NCI-H1417 (cell line): Measurements from ENCODE around the gene ATF3.
A peak's percentile ranks its signal among the peaks of the same experiment; 100 is the strongest.
"Not testable (repeated sequence)": the region's sequence is repeated elsewhere in the genome, so short reads cannot be mapped to it uniquely, and the experiment has no call there.

ENCODE experiments used
- DNase-seq, 3 experiments: peaks; one replicate each; lab custom pipeline; 2025; lab: John Stamatoyannopoulos, UW

The ATF3 gene

DNA sequence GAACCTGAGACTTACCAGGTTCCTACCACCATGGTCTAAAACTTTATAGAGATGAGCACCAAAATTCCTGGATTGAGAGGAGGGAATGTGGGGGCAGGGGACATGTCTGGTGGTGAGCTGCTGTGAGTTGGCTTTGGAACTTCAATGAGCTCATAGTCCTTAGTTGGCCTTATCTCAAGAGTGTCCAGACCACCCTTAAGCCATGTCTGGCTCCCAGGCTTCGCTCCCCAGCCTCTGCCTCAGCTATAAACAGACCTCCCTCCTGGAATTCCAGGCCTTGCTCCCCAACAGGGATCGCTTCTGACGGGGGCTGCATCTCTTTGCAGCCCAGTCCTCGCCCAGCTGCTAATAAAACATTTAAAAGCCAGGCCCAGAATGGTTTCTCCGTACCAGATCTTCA lies 19.5 kb downstream of the ATF3 start:
- DNase-seq, result no peak

DNA sequence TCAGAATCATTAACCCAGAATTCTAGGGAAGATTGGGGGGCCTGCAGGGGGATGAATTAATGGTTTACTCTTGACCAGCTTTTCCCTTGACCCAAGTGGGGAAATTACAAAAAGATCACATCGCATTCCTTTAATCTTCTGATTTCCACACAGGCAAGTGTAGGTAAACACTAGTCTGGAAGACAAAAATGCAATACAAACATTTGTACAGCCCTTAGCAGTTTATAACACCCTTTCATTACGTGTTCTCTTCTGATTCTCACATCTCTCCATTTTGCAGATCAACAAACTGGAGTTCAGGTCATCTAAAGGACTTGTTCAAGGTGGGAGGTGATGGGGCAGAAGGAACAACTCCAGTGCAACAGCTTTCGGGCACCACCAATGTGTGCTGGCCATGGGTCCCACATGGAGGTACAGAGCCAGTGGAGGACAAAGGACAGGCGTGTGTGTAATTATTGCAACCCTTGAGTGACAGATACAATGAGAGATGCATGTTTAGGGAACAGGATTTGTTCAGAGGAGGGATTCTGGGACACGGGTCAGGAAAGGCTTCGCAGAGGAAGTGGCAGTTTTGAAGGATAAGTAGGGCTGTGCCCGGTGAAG lies 20.4 kb downstream of the ATF3 start:
- DNase-seq, result no peak

DNA sequence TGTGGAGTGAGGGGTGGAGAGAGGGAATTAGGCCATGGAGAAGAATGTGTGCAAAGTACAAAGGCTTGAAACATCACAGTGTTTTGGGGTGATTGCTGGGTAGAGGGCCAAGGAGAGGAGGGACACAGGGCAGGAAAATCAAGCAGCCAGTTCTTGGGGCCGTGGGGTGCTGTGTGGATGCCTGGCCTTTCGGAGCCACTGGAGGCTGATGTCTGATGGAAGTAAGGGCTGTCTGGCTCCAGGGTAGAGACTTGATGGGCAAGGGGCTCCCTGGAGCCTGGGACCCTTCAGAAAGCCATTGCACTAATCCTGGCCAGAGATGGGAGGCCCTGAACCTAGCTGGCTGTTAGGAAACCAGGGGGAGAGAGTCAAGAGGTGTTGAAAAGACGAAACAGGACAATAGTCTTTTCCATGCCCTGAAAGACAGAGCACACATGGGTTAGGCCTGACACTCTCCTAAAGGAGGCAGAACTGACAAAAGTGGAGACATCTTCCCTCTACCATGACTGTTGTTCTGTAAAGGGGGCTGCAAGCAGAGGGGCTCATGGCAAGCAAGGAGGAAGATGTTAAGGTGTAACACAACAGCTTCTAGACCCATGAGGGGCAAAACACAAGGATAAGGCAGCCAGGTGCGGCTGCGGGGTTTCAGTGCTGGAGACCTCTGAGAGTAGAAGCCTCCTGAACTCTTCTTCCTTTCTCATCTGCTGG lies 21.0 kb downstream of the ATF3 start:
- DNase-seq, result no peak

DNA sequence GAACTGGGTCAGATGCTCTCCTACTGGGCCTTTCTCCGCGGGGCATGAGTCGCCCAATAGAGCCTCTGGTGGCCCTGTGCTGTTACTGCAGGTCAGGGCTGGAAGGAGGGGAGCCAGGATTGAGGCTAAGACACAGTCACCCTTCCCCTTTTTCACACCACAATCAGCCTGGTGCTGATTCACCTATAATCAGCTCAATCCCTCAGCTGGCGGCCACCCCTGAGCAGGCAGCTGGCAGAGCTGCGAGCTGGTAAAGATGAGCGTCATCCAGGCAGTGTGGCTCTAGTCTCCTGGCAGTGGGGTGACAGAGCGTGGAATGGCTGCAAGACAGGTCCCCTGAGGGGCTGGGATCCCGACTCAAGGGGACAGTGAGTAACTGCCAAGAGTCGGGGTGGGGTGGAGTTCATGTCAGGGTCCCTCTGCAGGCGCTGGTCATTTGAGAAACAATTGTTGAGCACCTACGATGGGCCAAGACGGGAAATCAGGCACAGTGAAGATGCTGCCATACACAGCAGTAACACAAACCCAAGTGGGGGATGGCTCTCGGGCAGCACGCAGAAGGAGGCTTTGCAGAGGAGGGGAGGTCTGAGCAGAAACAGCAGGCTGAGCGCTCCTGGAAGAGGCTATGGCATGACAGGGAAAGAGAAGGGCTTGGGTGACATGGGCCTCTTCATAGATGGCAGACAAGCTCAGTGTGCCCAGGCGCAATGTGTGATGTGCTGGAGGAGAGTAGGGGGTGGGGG lies 21.8 kb downstream of the ATF3 start:
- peak; percentile 13 to 31 (median 19) for DNase-seq

DNA sequence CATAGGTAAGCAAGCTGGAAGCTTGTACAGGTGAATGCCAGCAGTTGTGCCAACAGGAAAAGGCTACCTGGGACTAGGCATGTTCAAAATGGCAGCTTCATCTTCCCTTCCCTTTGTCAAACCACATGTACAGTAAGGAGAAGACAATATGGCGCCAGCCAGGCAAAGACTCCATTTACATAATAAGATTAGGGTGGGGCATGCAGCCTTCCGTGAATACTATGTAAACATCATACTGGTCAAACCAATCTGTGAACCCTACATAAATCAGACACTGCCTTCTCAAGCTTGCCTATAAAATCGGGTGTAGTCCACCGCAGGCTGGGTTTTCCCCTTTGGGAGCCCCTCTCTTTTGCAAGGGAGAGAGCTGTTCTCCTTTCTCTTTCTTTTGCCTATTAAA lies 24.6 kb downstream of the ATF3 start:
- DNase-seq, result no peak

DNA sequence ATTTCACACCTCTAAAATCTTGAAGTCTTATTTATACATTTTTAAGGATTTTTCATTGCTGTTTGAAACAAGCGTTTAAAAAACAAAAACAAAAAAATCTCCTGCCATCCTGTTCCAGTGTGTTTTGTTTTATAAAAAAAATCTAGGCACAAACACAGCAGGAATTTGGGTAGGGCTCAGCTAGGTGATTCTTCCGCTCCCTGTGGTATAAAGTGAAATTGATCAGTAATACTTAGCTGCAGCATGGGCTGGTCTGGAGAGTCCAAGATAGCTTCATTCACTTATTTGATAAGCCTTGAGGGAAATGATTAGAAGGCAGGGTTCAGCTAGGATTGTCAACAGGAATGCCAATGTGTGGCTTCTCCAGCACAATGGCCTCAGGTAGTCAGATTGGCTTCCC lies 25.7 kb downstream of the ATF3 start:
- DNase-seq, result no peak

DNA sequence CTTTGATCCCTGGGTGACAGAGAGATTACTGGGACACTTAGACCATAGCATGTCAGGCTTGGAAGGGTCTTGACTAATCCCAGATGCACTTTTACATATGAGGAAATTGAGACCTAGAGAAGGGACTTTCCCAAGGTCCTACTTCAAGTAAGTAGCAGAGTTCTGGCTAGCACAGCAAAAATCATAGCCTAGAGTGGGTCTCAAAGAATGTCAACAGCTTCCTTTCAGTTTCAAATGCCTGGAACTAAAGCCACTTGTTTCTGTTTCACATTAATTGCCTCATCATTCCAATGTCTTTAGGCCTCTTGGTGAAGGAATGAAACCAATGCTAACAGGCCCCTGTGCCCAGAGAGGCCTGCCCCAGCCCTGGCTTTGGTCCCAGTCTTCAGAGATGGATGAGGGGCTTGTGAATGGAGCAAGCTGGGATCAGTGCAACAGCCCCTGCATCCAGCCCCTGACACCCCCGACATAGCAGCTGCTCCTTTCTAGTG lies 26.6 kb downstream of the ATF3 start:
- no peak for DNase-seq

DNA sequence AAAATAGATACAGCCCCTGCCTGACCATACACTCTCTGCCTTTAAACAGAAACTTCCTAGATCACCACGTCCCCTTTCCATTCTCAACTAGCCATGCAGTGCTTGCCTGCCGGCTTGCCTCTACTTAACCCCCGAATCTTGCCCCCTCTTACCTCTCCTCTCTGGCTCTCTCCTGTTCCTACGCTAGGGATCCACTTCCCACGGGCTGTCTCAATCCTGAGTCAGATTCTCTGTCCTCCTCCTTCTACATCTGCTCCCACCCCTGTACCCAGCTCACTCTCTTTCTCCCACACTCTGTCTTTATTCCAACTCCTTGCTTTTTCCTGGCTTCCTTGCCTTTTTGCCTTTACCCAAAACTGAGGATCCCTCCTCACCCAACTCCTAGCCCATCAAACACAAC lies 29.3 kb downstream of the ATF3 start:
- DNase-seq, result no peak

DNA sequence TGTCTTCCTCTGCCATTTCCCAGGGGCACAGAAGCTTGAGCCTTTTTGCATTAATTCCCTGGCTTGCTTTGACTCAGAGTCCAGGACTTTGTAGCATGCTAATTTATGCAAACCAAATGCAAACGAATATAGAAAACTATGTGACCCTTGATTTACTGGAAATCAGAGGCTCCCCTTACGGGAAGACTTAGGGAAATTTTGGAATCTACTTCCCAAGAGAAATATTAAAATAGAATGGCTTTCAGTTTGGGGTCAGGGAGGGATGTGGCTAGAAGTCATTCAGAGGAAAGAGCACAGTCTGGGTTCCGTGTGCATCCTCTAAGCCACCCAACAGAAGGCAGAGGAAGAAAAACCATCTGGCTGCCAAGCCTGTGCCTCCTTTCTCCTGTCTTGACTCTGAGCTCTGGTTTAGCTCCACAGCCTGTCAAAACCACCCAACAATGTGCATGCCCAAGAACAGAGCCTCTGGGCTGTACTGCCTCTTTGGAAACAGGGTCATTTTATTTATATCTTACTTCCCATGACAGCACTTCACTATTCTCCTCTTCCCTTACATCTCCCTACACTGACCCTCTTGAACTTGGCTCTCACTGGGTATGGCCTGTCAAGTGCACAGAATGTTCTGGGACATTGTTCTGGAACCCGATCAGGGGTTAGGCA lies 30.1 kb downstream of the ATF3 start:
- no peak for DNase-seq

DNA sequence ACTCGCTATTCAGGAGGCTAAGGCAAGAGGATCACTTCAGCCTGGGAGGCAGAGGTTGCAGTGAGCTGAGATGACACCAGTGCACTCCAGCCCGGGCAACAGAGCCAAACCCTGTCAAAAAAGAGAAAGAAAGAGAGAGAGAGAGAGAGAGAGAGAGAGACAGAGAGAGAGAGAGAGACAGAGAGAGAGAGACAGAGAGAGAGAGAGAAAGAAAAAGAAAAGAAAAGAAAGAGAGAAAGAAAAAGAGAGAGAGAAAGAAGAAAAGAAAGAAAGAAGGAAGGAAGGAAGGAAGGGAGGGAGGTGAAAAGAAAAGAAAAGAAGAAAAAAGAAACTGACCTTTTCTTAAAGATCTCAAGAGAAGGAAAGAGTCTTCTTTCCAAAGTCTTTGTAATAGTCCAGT lies 31.0 kb downstream of the ATF3 start:
- not testable (repeated sequence) for DNase-seq

DNA sequence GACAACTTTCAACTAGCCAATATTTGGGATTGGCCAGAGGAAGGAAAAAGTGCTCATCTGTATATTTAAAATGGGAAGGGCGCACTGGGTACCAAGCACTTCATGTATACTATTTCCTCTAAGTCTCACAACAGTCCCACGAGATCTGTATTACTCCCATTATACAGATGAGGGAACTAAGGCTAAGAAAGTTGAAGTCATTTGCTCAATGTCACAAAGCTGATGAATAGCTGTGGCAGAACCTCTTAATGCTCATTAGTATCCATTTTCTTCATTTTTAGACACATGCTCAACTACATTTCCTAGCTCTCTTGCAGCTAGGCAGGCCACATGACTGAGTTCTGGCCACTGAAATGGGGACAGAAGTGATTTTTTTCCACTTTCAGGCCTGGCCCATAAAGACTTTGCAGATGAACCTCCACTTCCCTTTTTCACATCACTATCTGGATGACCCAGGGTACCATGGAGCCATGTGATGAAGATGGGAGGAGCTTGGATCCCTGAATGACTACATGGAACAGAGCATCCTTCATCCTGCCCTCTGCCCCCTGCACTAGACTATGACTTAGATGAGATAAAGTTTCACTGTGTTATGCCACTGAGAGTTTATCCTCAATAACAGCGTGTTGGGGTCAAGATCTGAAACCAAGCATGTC lies 31.8 kb downstream of the ATF3 start:
- no peak for DNase-seq

DNA sequence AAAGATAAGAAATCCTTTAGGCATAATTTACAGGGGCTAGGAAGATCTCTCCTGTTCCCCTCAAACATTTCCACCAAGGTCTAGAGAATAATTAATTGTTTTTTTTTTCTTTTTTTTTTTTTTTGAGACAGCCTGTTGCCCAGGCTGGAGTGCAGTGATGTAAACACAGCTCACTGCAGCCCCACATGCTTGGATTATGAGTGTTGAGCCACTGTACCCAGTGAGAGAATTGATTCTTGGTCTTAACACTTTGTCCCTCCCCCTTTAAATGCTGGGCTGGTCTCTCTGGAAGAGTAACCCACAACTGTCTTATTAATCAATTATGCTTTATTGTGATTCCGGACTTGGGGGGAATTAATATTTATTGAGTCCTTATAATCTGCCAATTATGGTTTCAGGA lies 33.4 kb downstream of the ATF3 start:
- DNase-seq, result no peak

DNA sequence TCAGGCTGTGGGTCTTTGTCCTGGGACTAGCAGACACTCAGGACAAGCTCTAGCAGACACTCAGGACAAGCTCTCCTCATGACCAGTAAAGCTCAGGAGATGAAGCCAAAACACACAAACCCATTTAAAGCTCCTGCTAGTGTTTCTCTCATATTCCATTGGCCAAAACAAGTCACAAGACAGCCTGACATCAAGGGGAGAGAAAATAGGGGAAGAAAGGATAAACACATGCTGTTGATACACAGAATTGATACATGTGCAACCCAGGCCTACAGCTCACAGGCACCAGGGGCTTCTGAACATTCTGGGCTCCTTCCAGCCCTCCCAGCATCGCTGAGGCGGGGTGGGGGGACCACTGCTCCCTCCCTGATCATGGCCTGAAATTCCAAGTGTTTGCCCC lies 35.3 kb downstream of the ATF3 start:
- DNase-seq, result no peak

DNA sequence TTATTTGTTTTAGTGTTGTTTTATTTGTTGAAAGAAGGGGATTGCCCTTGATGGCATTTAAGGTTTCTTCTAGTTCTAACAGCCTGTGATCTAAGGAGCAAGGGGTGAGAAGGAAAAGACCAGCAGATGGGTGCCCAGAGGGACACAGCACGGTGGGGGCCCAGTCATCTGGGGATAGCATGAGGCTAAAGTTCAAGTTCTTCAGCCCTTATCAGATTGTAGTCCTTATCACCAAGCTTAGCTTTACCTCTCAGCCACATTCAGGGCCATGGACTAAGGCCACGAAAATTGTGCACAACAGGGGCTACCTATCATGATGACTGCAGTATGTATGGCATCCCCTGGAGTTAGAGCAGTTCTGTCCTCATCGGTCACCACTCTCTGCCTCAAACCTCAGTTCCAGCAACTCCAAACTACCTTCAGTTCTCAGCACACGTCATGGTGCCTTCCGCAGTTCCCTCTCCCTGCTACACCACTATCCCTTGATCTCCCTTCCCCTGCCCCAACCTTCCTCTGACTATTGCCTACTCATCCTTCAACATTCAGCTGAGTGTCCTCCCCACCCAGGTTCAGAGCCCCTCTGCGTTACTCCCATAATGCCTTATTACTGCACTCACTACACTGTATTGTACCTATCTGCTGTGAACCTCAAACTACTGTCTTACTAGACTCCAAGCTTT lies 36.4 kb downstream of the ATF3 start:
- no peak for DNase-seq

DNA sequence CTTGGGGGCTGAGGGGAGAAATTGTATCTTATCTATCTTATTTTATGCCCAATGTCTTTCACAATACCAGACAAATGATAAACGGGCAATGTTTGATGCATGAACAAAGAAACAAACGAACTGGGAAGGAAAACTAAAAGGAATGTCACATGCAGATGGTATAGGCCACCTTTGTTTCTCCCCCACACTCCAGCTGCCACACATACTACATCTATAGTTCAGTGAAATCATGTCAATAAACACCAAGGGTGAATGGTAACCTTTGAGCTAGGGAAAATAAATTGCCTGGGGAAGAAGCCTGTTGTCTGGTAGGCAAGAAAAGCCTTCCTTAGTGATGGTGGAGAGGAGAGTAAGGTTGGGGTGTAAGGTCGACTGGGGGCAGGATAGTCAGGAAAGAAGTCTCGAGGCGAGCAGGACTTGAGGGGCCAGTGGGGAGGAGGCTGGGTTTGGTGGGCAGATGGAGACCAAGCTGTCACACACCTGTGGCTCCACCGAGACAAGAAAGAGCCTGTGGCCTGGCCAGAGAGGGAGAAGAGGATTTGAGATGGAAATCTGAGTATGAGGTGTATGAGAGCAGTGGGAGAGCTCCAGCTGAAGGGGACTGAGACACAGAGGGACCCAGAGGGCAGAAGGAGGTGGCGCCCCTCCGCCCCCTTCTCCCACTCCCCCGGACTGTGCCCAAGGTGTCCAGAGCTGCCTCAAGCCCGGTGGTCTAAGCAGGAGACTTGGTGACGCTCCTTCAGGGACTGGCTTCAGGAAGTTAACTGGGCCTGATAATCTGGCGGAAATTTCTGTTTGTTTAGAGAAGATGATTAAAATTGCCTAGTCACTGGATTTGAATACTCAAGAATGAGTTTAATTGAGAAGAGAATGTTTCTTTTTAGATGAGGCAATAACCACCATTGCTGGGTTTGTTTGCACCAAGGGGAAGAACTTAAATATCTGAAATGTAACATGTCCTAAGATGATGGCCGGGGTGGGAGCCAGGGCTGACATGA lies 37.3 kb downstream of the ATF3 start:
- no peak for DNase-seq

DNA sequence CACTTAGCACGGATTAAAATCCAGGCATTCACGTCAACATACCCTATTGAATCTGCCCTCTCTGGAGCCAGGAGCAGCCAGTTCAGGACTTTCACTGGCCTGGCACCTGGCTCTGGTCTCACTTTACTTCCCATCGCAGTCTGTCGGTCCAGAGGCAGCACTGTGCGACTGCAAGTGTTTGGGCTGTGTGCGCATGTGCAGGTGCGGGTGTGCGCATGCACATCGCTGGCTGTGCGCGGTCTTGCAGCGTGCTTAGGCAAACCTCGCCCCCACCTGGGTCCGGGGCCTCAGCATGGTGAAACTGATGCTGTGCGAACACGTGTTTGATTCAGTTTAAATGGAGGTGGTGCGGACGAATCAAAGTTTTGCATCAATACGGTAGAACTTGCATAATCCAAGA lies 38.0 kb downstream of the ATF3 start:
- no peak for DNase-seq

DNA sequence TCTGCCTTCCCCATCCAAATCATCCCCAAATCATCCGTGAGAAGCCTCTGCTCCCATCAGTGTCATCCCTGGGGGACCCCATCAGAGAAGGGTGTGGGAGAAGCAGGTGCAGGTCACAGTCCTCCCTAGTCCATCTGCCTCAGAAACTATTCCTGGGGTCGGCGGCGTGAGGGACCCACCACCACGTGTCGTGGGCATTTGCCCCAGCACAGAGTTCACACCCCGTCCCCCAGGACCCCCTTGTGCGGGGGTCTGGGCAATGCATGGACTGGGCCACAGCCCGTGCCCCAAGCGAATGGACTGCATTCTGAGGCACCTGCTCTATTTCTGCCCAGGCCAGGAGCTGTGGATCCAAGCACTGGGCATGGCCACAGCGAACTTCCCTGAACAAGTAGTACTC lies 38.4 kb downstream of the ATF3 start:
- no peak for DNase-seq

DNA sequence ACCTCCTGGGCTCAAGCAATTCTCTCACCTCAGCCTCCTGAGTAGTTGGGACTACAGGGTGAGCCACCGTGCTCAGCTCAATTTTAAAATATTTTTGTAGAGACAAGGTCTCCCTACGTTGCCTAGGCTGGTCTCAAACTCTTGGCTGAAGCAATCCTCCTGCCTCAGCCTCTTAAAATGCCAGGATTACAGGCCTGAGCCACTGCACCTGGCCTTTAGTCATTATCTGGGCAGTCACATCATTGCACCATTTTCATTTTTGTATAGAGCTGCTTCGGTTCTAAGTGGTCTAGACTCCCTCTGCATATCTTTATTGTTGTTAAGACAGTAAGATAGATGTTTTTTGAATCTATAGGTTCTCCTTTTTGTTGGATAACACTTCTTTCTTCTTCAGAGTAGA lies 39.9 kb downstream of the ATF3 start:
- DNase-seq, result no peak

DNA sequence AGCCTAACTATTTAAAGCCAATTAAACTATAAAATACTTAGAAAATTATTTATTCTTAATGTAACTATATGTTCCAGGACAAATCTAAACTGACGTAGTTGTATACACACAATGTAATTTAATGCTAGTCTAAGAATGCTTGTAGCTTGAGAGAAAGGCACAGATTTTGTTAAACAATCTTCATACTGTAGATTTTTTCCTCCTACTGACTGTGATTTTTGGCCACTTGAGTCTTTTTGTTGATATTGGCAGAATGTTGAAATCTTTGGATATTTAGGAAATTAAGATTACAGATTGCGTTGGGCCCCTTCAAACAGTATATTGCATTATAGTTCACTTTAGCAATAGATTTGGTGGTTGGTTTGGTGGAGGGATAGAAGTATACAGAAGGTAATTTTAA lies 40.5 kb downstream of the ATF3 start:
- no peak for DNase-seq

DNA sequence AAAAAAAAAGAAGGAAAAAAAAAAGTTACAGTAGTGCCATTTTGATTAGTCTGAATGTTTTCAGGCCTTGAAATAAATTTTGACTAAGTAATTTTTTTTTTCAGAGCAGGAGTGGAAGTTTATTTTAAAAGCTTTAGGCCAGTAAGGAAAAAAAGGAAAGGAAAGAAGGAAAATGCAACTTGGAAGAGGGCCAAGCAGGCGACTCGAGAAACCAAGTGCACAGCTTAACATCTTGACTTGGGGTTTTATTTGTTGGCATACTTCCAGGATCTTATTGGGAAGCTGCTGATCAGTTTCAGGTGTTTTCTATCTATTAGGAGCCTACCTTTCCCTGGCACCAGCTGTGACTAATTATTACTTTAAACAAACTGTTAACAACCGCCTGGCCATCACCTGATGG lies 41.7 kb downstream of the ATF3 start:
- peak in 1 of 3 experiments; percentile 87 for DNase-seq
